ENCODE results near the gene PTPN6.
A peak's percentile ranks its signal among the peaks of the same experiment; 100 is the strongest.

Gene PTPN6

DNA sequence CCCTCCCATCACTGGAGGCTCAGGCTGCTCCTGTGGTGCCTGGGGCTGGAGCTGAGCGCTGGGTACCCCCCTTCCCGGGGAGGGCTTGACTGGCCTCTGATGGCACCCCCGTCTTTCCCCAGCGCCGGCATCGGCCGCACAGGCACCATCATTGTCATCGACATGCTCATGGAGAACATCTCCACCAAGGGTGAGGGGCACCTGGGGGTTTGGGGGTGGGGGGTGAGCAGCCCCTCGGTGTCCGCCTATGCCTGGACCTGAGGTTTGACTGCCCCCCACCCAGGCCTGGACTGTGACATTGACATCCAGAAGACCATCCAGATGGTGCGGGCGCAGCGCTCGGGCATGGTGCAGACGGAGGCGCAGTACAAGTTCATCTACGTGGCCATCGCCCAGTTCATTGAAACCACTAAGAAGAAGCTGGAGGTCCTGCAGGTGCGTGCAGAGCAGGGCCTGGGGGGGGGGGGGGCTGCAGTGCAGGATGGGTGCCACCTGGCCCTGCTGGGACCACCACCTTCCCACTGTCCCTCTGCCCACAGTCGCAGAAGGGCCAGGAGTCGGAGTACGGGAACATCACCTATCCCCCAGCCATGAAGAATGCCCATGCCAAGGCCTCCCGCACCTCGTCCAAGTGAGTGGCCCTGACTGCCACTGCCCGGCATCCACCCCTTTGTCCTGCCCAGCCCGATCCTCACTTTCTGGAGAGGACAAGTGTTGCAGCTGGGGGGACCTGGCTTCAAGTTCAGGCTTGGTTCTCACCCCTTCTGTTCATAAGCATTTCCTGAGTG lies 8.8 kb downstream of the PTPN6 start:
- ChIA-PET CTCF (interaction anchor here (1.1 to 13.5 kb wide), 5 partner anchors 9 to 136 kb away, joined by 3 to 441 read pairs (median 7); partner anchors contain the start of genes C12orf57, PTPN6, RNU7-1 and SPSB2), POLR2A (interaction anchor here (1.0 to 2.8 kb wide), 3 partner anchors 11 to 16 kb away, joined by 6 to 42 read pairs (median 26); partner anchors contain the start of genes C12orf57 and RNU7-1)
- Histone ChIP-seq H3K27me3 (replicated peaks in 2 of 5; ENCODE audit: control insufficient read depth in 4 of 5, insufficient read depth in 5 of 5, low read length in 4 of 5) (no peaks in the 10 kb centered on the region), H3K36me3 (ENCODE audit: control insufficient read depth in 4 of 4, insufficient read depth in 4 of 4, low read length in 3 of 4) (peaks cover 14 to 71% (median 41%) of the 10 kb centered on the region in 4 experiments), H3K27ac (ENCODE audit: insufficient read depth in 1 of 2, low read depth in 1 of 2, low read length in 2 of 2, poor library complexity in 1 of 2, severe bottlenecking in 2 of 2) (peak overlapping the region in 1 of 2 experiments; percentile 77), H3K9me3 (ENCODE audit: control extremely low read depth in 1 of 5, control insufficient read depth in 4 of 5, insufficient read depth in 2 of 5, low read depth in 1 of 5, low read length in 4 of 5) (no peaks in the 10 kb centered on the region), H3K4me3 (ENCODE audit: control insufficient read depth in 1 of 7, extremely low read depth in 1 of 7, insufficient read depth in 4 of 7, low read depth in 2 of 7, low read length in 6 of 7) (peak overlapping the region in 3 of 7 experiments; percentile 52 to 64 (median 58)), H3K4me1 (ENCODE audit: control extremely low read depth in 1 of 4, control insufficient read depth in 4 of 4, insufficient read depth in 4 of 4, low read length in 3 of 4) (peaks cover 11 to 92% (median 89%) of the 10 kb centered on the region in 4 experiments)
- DNase-seq = no peak
- WGBS (ENCODE audit: insufficient coverage) = 83% methylated on average over 11 of the region's 26 CpGs

DNA sequence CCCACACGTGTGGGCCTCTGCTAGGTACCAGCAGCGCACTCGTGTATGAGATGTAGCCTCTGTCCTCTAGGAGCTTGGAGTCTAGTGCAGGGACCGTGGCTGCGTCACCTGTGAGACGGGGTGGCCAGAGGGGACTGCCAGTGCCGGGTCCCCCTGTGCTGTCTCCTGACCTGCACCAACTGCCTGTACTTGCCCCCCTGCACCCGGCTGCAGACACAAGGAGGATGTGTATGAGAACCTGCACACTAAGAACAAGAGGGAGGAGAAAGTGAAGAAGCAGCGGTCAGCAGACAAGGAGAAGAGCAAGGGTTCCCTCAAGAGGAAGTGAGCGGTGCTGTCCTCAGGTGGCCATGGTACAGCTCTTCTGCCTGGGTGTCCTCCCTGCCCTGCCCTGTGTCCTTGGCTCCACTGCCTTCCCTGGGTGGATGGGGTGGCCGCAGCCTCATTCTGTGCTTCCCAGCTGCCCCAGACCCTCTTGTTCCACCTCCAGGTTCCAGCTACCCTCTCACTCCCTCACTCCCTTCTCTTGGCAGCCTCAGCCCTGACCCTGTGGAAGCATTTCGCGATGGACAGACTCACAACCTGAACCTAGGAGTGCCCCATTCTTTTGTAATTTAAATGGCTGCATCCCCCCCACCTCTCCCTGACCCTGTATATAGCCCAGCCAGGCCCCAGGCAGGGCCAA lies 9.6 kb downstream of the PTPN6 start:
- POLR2A ChIA-PET = interaction anchor here (1.5 to 2.8 kb wide), 3 partner anchors 9 to 17 kb away, joined by 4 to 42 read pairs (median 17); partner anchors contain the start of genes C12orf57, PTPN6 and RNU7-1
- WGBS (ENCODE audit: insufficient coverage) = 93% methylated on average over 10 of the region's 13 CpGs
- Histone ChIP-seq H3K27ac (ENCODE audit: insufficient read depth in 1 of 2, low read depth in 1 of 2, low read length in 2 of 2, poor library complexity in 1 of 2, severe bottlenecking in 2 of 2) (peak overlapping the region; percentile 55 to 73), H3K9me3 (ENCODE audit: control extremely low read depth in 1 of 5, control insufficient read depth in 4 of 5, insufficient read depth in 2 of 5, low read depth in 1 of 5, low read length in 4 of 5) (no peaks in the 10 kb centered on the region), H3K4me1 (ENCODE audit: control extremely low read depth in 1 of 4, control insufficient read depth in 4 of 4, insufficient read depth in 4 of 4, low read length in 3 of 4) (peaks cover 9 to 91% (median 83%) of the 10 kb centered on the region in 4 experiments), H3K27me3 (replicated peaks in 2 of 5; ENCODE audit: control insufficient read depth in 4 of 5, insufficient read depth in 5 of 5, low read length in 4 of 5) (no peaks in the 10 kb centered on the region), H3K4me3 (ENCODE audit: control insufficient read depth in 1 of 7, extremely low read depth in 1 of 7, insufficient read depth in 4 of 7, low read depth in 2 of 7, low read length in 6 of 7) (peak overlapping the region in 1 of 7 experiments; percentile 7), H3K36me3 (ENCODE audit: control insufficient read depth in 4 of 4, insufficient read depth in 4 of 4, low read length in 3 of 4) (peaks cover 18 to 70% (median 42%) of the 10 kb centered on the region in 4 experiments)
- peak in 1 of 3 donors; percentile 19 for DNase-seq
- CTCF ChIA-PET = interaction anchor here (1.1 to 13.5 kb wide), 5 partner anchors 16 to 135 kb away, joined by 3 to 441 read pairs (median 7); partner anchors contain the start of genes C12orf57, PTPN6, RNU7-1 and SPSB2

- Histone ChIP-seq H3K36me3 (ENCODE audit: control insufficient read depth in 4 of 4, insufficient read depth in 4 of 4, low read length in 3 of 4) (peaks cover 16 to 70% (median 40%) of the 10 kb centered on the region in 4 experiments), H3K9me3 (ENCODE audit: control extremely low read depth in 1 of 5, control insufficient read depth in 4 of 5, insufficient read depth in 2 of 5, low read depth in 1 of 5, low read length in 4 of 5) (no peaks in the 10 kb centered on the region), H3K27ac (ENCODE audit: insufficient read depth in 1 of 2, low read depth in 1 of 2, low read length in 2 of 2, poor library complexity in 1 of 2, severe bottlenecking in 2 of 2) (peak overlapping the region; percentile 55 to 73), H3K4me1 (ENCODE audit: control extremely low read depth in 1 of 4, control insufficient read depth in 4 of 4, insufficient read depth in 4 of 4, low read length in 3 of 4) (peaks cover 9 to 87% (median 78%) of the 10 kb centered on the region in 4 experiments), H3K27me3 (replicated peaks in 2 of 5; ENCODE audit: control insufficient read depth in 4 of 5, insufficient read depth in 5 of 5, low read length in 4 of 5) (no peaks in the 10 kb centered on the region), H3K4me3 (ENCODE audit: control insufficient read depth in 1 of 7, extremely low read depth in 1 of 7, insufficient read depth in 4 of 7, low read depth in 2 of 7, low read length in 6 of 7) (peak overlapping the region in 3 of 7 experiments; percentile 29 to 54 (median 38))
- ChIA-PET POLR2A (interaction anchor here (1.2 to 2.8 kb wide), 4 partner anchors 9 to 17 kb away, joined by 3 to 42 read pairs (median 10); partner anchors contain the start of genes C12orf57, EMG1, PTPN6 and RNU7-1), CTCF (interaction anchor here (0.9 to 13.5 kb wide), 10 partner anchors 16 to 135 kb away, joined by 3 to 441 read pairs (median 6); partner anchors contain the start of genes C12orf57, PTPN6, RNU7-1 and SPSB2)
- peak; percentile 75 to 89 (median 85) for DNase-seq
- 42% methylated on average over 23 of the region's 24 CpGs for WGBS (ENCODE audit: insufficient coverage)
Observed at GRCh38 chr12:6961278-6961694, 10.1 kb downstream of the PTPN6 start.

- ChIA-PET CTCF (interaction anchor here (0.6 to 13.5 kb wide), 10 partner anchors 7 to 149 kb away, joined by 3 to 441 read pairs (median 5); partner anchors contain the start of genes C12orf57, PTPN6, RNU7-1 and SPSB2), POLR2A (interaction anchor here (0.8 to 2.8 kb wide), 5 partner anchors 9 to 24 kb away, joined by 3 to 42 read pairs (median 4); partner anchors contain the start of genes C12orf57, EMG1, PTPN6 and RNU7-1)
- H3K27me3 ChIP-seq (replicated peaks in 2 of 5; ENCODE audit: control insufficient read depth in 4 of 5, insufficient read depth in 5 of 5, low read length in 4 of 5) = no peaks in the 10 kb centered on the region
- peaks cover 9 to 82% (median 73%) of the 10 kb centered on the region in 4 experiments for H3K4me1 ChIP-seq (ENCODE audit: control extremely low read depth in 1 of 4, control insufficient read depth in 4 of 4, insufficient read depth in 4 of 4, low read length in 3 of 4)
- no peaks in the 10 kb centered on the region for H3K9me3 ChIP-seq (ENCODE audit: control extremely low read depth in 1 of 5, control insufficient read depth in 4 of 5, insufficient read depth in 2 of 5, low read depth in 1 of 5, low read length in 4 of 5)
- H3K4me3 ChIP-seq (ENCODE audit: control insufficient read depth in 1 of 7, extremely low read depth in 1 of 7, insufficient read depth in 4 of 7, low read depth in 2 of 7, low read length in 6 of 7) = peak overlapping the region in 4 of 7 experiments; percentile 29 to 54 (median 41)
- peaks cover 17 to 69% (median 38%) of the 10 kb centered on the region in 4 experiments for H3K36me3 ChIP-seq (ENCODE audit: control insufficient read depth in 4 of 4, insufficient read depth in 4 of 4, low read length in 3 of 4)
- DNase-seq = peak in 2 of 3 donors; percentile 86 to 89
- 17% methylated on average over 9 of the region's 16 CpGs for WGBS (ENCODE audit: insufficient coverage)
- H3K27ac ChIP-seq (ENCODE audit: insufficient read depth in 1 of 2, low read depth in 1 of 2, low read length in 2 of 2, poor library complexity in 1 of 2, severe bottlenecking in 2 of 2) = peak overlapping the region; percentile 40 to 73
Observed at GRCh38 chr12:6961695-6962284, 10.6 kb downstream of the PTPN6 start.

DNA sequence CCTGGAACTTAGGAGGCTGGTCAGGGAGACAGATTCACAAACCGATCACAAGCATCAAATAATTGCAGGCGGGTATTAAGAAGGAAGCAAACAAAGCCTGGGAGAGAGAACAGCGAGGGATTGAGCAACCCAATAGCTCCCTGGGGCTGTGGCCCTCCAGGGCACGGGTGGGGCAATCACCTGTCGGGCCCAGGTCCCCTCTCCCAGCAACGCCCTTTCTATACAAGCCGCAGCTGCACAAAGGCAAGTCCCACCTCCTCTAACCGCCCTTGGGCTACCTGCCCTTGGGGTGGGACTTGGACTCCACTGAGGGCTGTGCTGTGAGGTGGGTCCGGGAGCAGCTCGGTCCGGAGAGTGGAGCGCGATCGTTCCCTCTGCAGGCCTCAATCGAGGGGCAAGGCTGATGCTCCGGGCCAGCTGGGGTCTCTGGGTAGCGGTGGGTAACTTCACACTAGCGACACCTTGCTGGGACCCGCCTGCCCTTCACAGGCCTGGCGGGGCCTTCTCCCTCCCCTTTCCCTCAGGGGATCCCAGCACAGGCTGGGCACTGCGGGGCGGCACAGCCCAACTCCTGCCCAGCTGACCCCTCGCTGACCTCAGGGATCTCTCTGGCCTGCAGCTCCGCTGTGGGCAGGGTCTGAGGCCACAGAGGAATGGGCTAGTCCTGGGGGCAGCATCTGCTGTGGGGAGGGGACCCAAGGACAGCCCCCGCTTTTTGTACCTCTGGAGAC lies 11.3 kb downstream of the PTPN6 start:
- Histone ChIP-seq H3K4me1 (ENCODE audit: control extremely low read depth in 1 of 4, control insufficient read depth in 4 of 4, insufficient read depth in 4 of 4, low read length in 3 of 4) (peaks cover 5 to 75% (median 66%) of the 10 kb centered on the region in 4 experiments), H3K27me3 (replicated peaks in 2 of 5; ENCODE audit: control insufficient read depth in 4 of 5, insufficient read depth in 5 of 5, low read length in 4 of 5) (no peaks in the 10 kb centered on the region), H3K27ac (ENCODE audit: insufficient read depth in 1 of 2, low read depth in 1 of 2, low read length in 2 of 2, poor library complexity in 1 of 2, severe bottlenecking in 2 of 2) (peak overlapping the region; percentile 40 to 73), H3K9me3 (ENCODE audit: control extremely low read depth in 1 of 5, control insufficient read depth in 4 of 5, insufficient read depth in 2 of 5, low read depth in 1 of 5, low read length in 4 of 5) (no peaks in the 10 kb centered on the region), H3K36me3 (ENCODE audit: control insufficient read depth in 4 of 4, insufficient read depth in 4 of 4, low read length in 3 of 4) (peaks cover 14 to 69% (median 37%) of the 10 kb centered on the region in 4 experiments), H3K4me3 (ENCODE audit: control insufficient read depth in 1 of 7, extremely low read depth in 1 of 7, insufficient read depth in 4 of 7, low read depth in 2 of 7, low read length in 6 of 7) (peak overlapping the region in 4 of 7 experiments; percentile 29 to 54 (median 41))
- CTCF ChIA-PET = interaction anchor here (0.6 to 13.5 kb wide), 9 partner anchors 8 to 148 kb away, joined by 3 to 441 read pairs (median 6); partner anchors contain the start of genes C12orf57, PTPN6, RNU7-1 and SPSB2
- WGBS (ENCODE audit: insufficient coverage) = 66% methylated on average over 22 of the region's 25 CpGs
- no peak for DNase-seq
- POLR2A ChIA-PET = interaction anchor here (0.8 to 2.8 kb wide), 5 partner anchors 9 to 24 kb away, joined by 3 to 42 read pairs (median 4); partner anchors contain the start of genes C12orf57, EMG1, PTPN6 and RNU7-1

Measured in common myeloid progenitor, CD34-positive (primary cell).